Panc1 (cell line): Measurements from ENCODE around the gene KCNG2. TPM values are rescaled to one million over a fixed set of nuclear protein-coding genes. Genes with fewer than 3 reads are reported as not detected.

Experiments used
- ATAC-seq: fragments of 200-7000 bp; cut with Tn5 transposase; 2 replicates; pipeline ENCODE4 v1.9.1; 2020; ENCODE audit warnings: mild to moderate bottlenecking, moderate library complexity
- BruUV-seq: library from RNA; stranded (reverse); fragments of 400-500 nt; replicated peaks from 2 replicates; lab custom pipeline; 2021; lab: Mats Ljungman, UMichigan
- CTCF ChIA-PET: fragments of 300-600 bp; sonication (Branson Sonifier 250); formaldehyde crosslinking; loops from one replicate; lab custom pipeline; 2022; ENCODE audit warnings: antibody characterized with exemption; lab: Charles Lee
- POLR2A ChIA-PET: fragments of 300-600 bp; sonication (Branson Sonifier 250); formaldehyde crosslinking; loops from one replicate; lab custom pipeline; 2022; ENCODE audit warnings: antibody characterized with exemption; lab: Charles Lee
- DNase-seq: peaks from one replicate; pipeline ENCODE4 v3.0.0-alpha.2; 2010; ENCODE audit warnings: low read depth, low spot score
- H3K27ac ChIP-seq: 2 replicates; pipeline ENCODE4 v1.5.1; 2011; ENCODE audit warnings: mild to moderate bottlenecking, low read length, inconsistent platforms
- H3K27me3 ChIP-seq: fragments of 200-500 bp; sonication (Bioruptor generic); 2 replicates; pipeline ENCODE4 v1.6.0; 2014; ENCODE audit warnings: low read length, inconsistent platforms; ENCODE audit not compliant: control insufficient read depth, insufficient read depth
- H3K36me3 ChIP-seq: fragments of 200-500 bp; sonication (Bioruptor generic); 2 replicates; pipeline ENCODE4 v1.5.1; 2014; ENCODE audit warnings: inconsistent platforms, mild to moderate bottlenecking, low read length, moderate library complexity; ENCODE audit not compliant: control insufficient read depth, insufficient read depth
- H3K4me1 ChIP-seq: 2 replicates; pipeline ENCODE4 v1.5.1; 2011; ENCODE audit warnings: inconsistent platforms, mild to moderate bottlenecking, low read length, moderate library complexity; ENCODE audit not compliant: control insufficient read depth, insufficient read depth
- H3K4me3 ChIP-seq, 2 experiments: 2 replicates each; pipeline ENCODE4 v1.5.1; 2011 to 2012; ENCODE audit warnings: low read depth in 2 of 2, low read length in 2 of 2, mild to moderate bottlenecking in 2 of 2, inconsistent platforms in 1 of 2, moderate library complexity in 1 of 2
- H3K9me3 ChIP-seq: fragments of 200-500 bp; sonication (Bioruptor generic); 2 replicates; pipeline ENCODE4 v1.5.1; 2014; ENCODE audit warnings: low read depth, mild to moderate bottlenecking, inconsistent platforms, low read length, moderate library complexity; ENCODE audit not compliant: control insufficient read depth, insufficient read depth
- CTCF ChIP-seq: fragments of 450-650 bp; IDR thresholded peaks from 2 replicates; pipeline ENCODE4 v1.5.1; 2017; ENCODE audit warnings: mild to moderate bottlenecking
- POLR2AphosphoS5 ChIP-seq: IDR thresholded peaks from 2 replicates; pipeline ENCODE4 v1.6.1; 2012; ENCODE audit warnings: mild to moderate bottlenecking, low read depth, low read length, moderate library complexity
- REST ChIP-seq, 2 experiments: IDR thresholded peaks; 2 replicates each; pipeline ENCODE4 v1.6.1; 2011 to 2012; ENCODE audit warnings: low read depth in 2 of 2, control low read depth in 1 of 2, low read length in 1 of 2, mild to moderate bottlenecking in 1 of 2, moderate library complexity in 1 of 2; ENCODE audit not compliant: insufficient read depth in 1 of 2
- SIN3A ChIP-seq: IDR thresholded peaks from 2 replicates; pipeline ENCODE4 v1.6.1; 2012; ENCODE audit warnings: low read depth, mild to moderate bottlenecking, low read length, moderate library complexity, borderline replicate concordance; ENCODE audit not compliant: insufficient read depth
- TCF7L2 ChIP-seq: IDR thresholded peaks from 2 replicates; pipeline ENCODE4 v1.6.1; 2011; ENCODE audit warnings: mild to moderate bottlenecking, low read depth, low read length, inconsistent platforms
- in situ Hi-C: cut with HindIII; loops from 2 replicates; pipeline ENCODE4 v1.10.0; 2016; ENCODE audit warnings: low sequenced_read_pairs, low pct_unique_long_range_greater_than_20kb
- intact Hi-C: fragments of 100-400 bp; cut with micrococcal nuclease; formaldehyde crosslinking; loops from one replicate; pipeline ENCODE4 v1.10.0; 2022; ENCODE audit not compliant: unreplicated experiment
- total RNA-seq: library from RNA; stranded (reverse); gene quantifications from one replicate; pipeline ENCODE4 v1.2.1, GENCODE V29; 2021; ENCODE audit not compliant: unreplicated experiment

The KCNG2 gene
- total RNA-seq, 1 experiment from 2014 or later, result not detected

DNA sequence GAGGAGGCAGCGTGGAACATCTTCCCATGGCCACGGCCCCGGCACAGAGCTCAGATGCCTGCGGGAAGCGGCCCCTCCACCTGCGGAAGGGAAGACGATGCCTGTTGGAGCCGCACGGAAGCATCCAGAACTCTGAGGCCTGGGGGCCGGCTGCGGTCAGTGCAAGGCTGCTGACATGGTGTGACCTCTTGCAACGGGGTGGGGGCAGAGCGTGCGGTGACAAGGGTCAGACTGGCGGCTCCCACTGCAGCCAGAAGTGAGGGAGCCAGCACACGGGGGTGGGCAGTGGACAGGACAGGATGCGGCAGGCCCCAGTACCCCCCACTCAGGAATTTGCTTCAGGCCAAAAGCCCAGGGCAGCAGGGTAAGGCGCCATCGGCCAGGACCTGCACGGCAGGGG lies 104.9 kb downstream of the KCNG2 start:
- ATAC-seq, result no peak
- no peak for TF ChIP-seq SIN3A
- CTCF ChIA-PET, result no interaction called here
- no peak overlapping the region for H3K4me3 ChIP-seq
- peaks cover 11% of the 10 kb centered on the region for H3K9me3 ChIP-seq
- POLR2A ChIA-PET, result no interaction called here
- no peak for DNase-seq
- in situ Hi-C loops (no loop called here), intact Hi-C loops (no loop called here)
- no peak overlapping the region for H3K27ac ChIP-seq
- no peaks in the 10 kb centered on the region for H3K36me3 ChIP-seq
- no peaks in the 10 kb centered on the region for H3K27me3 ChIP-seq
- no TSS peak for BruUV-seq
- H3K4me1 ChIP-seq, result no peaks in the 10 kb centered on the region

- no peak for ATAC-seq
- H3K4me3 ChIP-seq, result no peak overlapping the region
- no peak overlapping the region for H3K27ac ChIP-seq
- peaks cover 6% of the 10 kb centered on the region for H3K9me3 ChIP-seq
- no peak for DNase-seq
- H3K27me3 ChIP-seq, result no peaks in the 10 kb centered on the region
- intact Hi-C loops (no loop called here), in situ Hi-C loops (no loop called here)
- no peak for TF ChIP-seq TCF7L2
- TF ChIP-seq SIN3A, result no peak
- no peak for TF ChIP-seq CTCF
- no peak for TF ChIP-seq POLR2AphosphoS5
- TF ChIP-seq REST (IDR thresholded peaks at IDR 0.05; ENCODE audit: insufficient read depth in 1 of 2, low read depth in 2 of 2, low read length in 1 of 2), result no peak
- ChIA-PET POLR2A (no interaction called here), CTCF (no interaction called here)
- no peaks in the 10 kb centered on the region for H3K36me3 ChIP-seq
- BruUV-seq, result no TSS peak
- H3K4me1 ChIP-seq, result no peaks in the 10 kb centered on the region
Observed at GRCh38 chr18:79903071-79903635, 105.4 kb downstream of the KCNG2 start.

DNA sequence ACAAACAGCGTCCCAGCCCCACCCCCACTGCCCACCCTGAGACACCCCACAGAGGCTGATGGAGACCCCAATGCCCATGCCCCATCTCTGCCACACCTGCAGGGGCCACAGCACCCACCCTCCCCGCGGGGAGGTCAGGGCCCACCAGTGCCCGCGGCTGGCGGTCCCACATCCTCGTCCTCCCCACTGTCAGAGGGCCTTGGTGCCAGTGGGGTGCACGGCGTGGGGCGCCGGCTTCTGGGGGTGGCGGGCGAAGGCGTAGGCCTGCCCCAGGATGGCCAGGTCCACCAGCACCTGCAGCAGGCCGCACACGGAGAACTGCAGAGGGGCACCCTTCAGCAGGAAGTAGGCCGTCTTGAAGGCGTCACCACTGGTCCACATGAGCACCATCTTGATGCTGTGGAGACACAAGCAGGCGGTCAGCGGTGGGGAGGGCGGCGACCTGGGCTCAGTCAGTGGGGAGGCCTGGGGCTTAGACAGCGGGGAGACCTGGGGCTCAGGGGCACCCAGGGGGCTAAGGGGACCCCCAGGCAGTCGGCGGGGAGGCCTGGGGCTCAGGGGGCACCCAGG lies 106.1 kb downstream of the KCNG2 start:
- intact Hi-C loops (no loop called here), in situ Hi-C loops (no loop called here)
- Histone ChIP-seq H3K4me1 (no peaks in the 10 kb centered on the region), H3K27ac (no peak overlapping the region), H3K9me3 (no peaks in the 10 kb centered on the region; the same call in 1 of the 2 replicates), H3K36me3 (no peaks in the 10 kb centered on the region), H3K27me3 (no peaks in the 10 kb centered on the region), H3K4me3 (no peak overlapping the region)
- no peak for DNase-seq
- no TSS peak for BruUV-seq
- ATAC-seq, result no peak
- CTCF ChIA-PET, result no interaction called here
- POLR2A ChIA-PET, result no interaction called here
- TF ChIP-seq REST (IDR thresholded peaks at IDR 0.05; ENCODE audit: insufficient read depth in 1 of 2, low read depth in 2 of 2, low read length in 1 of 2) (no peak), CTCF (no peak), POLR2AphosphoS5 (no peak), SIN3A (no peak), TCF7L2 (no peak)
